ENCODE measurements around the gene PKN3. TPM values are rescaled to one million over a fixed set of nuclear protein-coding genes. Genes with fewer than 3 reads are reported as not detected.

The PKN3 gene
- total RNA-seq, 1 donor from 2014 or later: 14.7 TPM

DNA sequence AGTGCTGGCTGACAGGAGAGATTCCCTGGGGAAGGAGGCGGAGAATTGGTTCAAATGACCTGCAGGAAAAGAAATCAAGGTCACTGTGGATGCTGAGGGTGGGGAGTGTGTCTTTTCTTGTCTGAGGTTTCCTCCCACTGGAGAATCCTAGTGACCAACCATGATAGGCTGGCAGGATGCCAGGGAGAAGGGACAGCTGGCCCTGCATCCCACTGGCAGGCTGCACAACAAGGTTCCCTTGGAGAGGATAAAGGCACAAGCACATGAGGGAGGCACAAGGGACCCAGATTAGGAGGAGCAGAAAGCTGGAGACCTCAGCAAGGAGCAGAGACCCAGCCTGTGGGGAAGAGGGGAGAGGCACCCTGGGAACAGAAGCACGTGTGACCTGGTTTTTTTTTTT is 33.1 kb downstream of the PKN3 start:
- DNase-seq (ENCODE audit: low spot score): no peak

- DNase-seq (ENCODE audit: low spot score): no peak
These were observed 40.1 kb downstream of the PKN3 start for GRCh38 chr9:128742401-128742800.

GRCh38 chr9:128743421-128743820 is 41.1 kb downstream of the PKN3 start:
- DNase-seq (ENCODE audit: low spot score): no peak

- DNase-seq (ENCODE audit: low spot score): no peak
These were observed 44.9 kb downstream of the PKN3 start for GRCh38 chr9:128747241-128747640.

DNA sequence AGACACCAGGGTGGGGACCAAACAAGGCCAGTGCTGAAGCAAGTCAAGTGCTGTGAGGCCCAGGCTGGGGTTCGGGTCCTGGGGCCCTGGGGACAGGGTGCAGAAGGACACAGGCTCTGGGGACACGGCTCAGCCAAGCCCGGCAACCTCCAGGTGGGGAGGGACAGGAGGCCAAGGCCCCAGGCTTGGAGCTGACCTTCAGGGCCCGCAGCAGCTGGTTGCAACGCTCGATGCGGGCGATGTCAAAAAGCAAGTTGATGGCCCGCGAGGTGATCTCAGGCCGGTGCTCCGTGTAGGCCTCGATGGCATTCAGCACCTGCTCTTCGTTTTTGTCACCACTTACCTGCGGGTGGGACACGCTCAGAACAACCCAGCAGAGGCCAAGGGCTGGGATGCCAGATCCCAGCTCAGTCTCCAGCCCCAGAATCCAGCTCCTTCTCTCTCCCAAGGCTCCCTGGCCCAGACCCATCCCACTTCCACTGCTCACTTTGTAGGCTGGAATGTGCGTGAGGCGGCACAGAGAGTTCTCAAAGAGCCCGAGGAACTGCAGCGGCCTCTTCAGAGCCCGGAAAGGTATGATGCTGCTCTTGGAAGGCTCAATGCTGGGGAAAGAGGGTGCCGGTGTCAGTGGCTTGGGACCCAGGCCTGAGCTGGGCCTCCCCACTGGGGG is 48.8 kb downstream of the PKN3 start:
- DNase-seq (ENCODE audit: low spot score): no peak

DNA sequence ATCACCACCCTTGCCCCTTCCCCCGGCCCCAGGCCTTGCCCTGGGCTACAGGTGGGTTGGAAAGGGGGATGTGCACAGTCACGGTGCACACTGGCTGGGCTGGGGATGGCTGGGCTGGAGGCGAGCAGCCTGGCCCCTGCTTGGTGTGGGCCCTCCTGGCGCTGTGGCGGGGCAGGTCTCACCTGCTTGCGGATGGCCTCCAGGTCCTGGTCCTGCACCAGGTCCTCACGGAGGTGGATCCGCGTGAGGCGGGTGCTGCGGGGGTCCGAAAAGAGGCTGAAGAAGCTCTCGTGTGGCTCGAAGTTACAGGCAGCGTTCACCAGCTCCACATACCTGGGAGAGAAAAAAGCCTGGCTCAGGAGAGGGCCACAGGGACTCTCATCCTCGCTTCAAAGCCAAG is 51.3 kb downstream of the PKN3 start:
- DNase-seq (ENCODE audit: low spot score): no peak

GRCh38 chr9:128757602-128758001 is 55.3 kb downstream of the PKN3 start:
- no peak for DNase-seq (ENCODE audit: low spot score)

GRCh38 chr9:128762671-128763449 is 60.6 kb downstream of the PKN3 start:
- no peak for DNase-seq (ENCODE audit: low spot score)

DNA sequence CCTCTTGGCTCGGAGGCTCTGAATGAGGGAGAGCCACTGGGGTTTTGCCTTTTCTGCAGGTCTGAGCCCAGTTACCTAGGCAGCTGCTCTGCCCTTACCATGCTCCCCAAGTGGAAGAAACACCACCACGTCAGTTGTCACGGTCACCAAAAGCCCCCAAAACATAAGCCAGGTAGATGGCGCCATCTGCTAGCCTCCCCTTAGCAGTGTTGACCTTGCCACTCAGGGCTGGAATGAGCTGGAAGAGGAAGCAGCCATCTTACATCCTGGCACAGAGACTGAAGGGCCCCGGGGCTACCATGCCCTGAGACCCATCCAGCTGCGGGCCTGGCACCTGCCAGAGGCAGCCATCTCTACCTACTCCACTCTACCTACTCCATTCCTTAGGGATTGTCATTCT is 62.1 kb downstream of the PKN3 start:
- no peak for DNase-seq (ENCODE audit: low spot score)

GRCh38 chr9:128765499-128765898 is 63.2 kb downstream of the PKN3 start:
- DNase-seq (ENCODE audit: low spot score): no peak

DNA sequence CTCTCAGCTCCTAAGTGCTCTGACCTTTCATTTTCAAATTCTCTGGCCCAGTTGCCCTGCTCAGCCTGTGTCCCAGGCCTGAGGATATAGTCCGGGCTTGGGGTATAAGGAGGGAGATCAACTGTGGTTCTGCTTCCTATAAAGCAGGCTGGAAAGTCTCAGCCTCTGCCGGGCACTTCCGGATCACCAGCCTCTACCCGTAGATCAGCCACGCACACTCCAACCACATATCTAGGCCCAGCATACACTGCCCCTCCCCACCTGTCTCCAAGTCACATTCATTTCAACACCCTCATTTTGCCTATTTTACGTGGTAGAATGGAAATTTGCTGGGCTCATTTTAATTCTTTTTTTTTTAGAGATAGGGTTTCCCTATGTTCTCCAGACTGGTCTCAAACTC is 66.3 kb downstream of the PKN3 start:
- DNase-seq (ENCODE audit: low spot score): no peak

Other genes starting within 250 kb of the PKN3 start
- 18.6 TPM for gene ODF2, start 246.5 kb upstream of the PKN3 start, total RNA-seq
- gene GLE1, start 197.8 kb upstream of the PKN3 start, total RNA-seq: 19.0 TPM
- 361 TPM for gene SPTAN1, start 149.9 kb upstream of the PKN3 start, total RNA-seq
- 9.8 TPM for gene DYNC2I2, start 45.7 kb upstream of the PKN3 start, total RNA-seq
- gene SET, start 13.3 kb upstream of the PKN3 start, total RNA-seq: 197 TPM
- gene ZDHHC12, start 21.6 kb downstream of the PKN3 start, total RNA-seq: 18.4 TPM
- gene ZER1, start 69.4 kb downstream of the PKN3 start, total RNA-seq: 32.9 TPM
- gene TBC1D13, start 84.8 kb downstream of the PKN3 start, total RNA-seq: 28.3 TPM
- 18.3 TPM for gene ENDOG, start 116.0 kb downstream of the PKN3 start, total RNA-seq
- gene SPOUT1, start 127.3 kb downstream of the PKN3 start, total RNA-seq: 35.0 TPM
- 3.8 TPM for gene KYAT1, start 179.4 kb downstream of the PKN3 start, total RNA-seq
- 40.5 TPM for gene LRRC8A, start 179.6 kb downstream of the PKN3 start, total RNA-seq
- gene PHYHD1, start 218.5 kb downstream of the PKN3 start, total RNA-seq: 13.6 TPM
- gene DOLK, start 245.1 kb downstream of the PKN3 start, total RNA-seq: 16.7 TPM
- 50.6 TPM for gene NUP188, start 245.2 kb downstream of the PKN3 start, total RNA-seq

All from mesenteric fat pad (tissue), 1 donor.